HG03521 (cell line): ENCODE results near the gene OMP.

Experiments
- ATAC-seq: cut with Tn5 transposase; IDR thresholded peaks from one replicate; pipeline ENCODE4 v1.9.1; 2021; ENCODE audit warnings: mild to moderate bottlenecking, moderate library complexity; ENCODE audit not compliant: unreplicated experiment

Gene OMP

DNA sequence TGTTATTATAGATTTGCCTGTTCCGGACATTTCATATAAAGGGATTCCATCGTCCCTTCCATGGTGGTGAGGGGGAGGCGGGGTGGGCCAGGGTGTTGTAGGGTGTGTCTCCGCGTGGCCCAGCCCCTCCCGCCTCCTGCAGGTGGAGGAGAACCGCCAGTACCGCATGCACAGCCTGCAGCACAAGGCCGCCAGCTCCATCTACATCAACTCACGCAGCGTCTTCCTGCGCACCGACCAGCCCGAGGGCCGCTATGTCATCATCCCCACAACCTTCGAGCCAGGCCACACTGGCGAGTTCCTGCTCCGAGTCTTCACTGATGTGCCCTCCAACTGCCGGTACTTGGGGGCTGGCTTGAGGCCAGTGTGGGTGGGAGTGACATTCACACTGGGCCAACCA lies 17.9 kb downstream of the OMP start:
- no peak for ATAC-seq

DNA sequence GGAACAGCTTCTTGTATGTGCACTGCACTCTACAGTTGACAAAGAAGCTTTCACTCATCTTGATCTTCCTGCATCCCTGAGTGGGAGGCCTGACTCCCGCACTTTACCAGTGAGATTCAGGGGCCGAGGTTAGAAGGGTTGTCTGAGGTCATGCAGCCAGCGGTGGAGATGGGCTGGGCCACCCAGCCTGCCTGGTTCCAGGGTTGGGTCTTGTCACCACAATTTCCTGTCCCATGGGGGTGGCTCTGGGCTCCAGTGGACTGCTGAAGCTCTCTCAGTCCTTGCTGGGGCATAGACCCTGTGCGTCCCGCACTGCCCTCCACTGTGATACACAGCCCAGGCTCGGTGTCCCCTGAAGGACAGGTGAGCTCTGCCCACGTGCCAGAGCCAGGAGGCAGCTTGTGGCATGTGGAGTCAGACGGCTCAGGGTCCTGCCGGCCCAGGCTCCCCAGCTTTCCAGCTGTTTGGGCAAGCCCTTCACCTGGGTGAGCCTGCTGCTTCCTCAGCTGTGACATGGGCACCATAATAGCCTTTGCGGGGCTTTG lies 18.5 kb downstream of the OMP start:
- ATAC-seq = no peak

DNA sequence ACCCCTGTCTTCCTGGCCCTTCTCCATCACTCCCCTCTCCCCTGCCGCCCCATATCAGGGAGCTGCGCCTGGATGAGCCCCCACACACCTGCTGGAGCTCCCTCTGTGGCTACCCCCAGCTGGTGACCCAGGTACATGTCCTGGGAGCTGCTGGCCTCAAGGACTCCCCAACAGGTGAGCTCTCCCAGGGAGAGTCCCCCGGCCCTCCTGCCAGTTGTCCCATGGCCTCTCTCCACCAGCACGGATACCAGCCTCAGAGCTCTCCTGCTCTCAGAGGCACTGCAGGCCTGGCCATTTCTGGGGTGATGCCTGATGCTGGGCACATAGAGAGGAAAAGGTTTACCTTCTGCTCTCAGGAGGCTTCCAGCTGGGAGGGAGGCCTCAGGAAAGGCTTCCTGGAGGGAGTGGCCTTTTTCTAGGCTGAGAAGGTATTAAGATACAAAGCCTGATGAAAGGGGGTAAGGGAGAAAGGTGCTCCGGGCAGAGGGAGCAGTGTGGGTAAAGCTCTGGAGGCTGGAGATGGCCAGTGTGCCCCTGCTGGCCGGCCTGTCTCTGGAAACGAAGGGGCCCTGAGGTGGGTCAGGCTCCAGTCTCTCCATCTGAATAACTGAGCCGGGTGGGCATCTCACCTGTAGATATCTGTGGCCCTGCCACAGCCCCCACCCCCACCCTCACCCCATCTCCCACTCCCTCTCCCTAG lies 19.4 kb downstream of the OMP start:
- ATAC-seq = no peak

DNA sequence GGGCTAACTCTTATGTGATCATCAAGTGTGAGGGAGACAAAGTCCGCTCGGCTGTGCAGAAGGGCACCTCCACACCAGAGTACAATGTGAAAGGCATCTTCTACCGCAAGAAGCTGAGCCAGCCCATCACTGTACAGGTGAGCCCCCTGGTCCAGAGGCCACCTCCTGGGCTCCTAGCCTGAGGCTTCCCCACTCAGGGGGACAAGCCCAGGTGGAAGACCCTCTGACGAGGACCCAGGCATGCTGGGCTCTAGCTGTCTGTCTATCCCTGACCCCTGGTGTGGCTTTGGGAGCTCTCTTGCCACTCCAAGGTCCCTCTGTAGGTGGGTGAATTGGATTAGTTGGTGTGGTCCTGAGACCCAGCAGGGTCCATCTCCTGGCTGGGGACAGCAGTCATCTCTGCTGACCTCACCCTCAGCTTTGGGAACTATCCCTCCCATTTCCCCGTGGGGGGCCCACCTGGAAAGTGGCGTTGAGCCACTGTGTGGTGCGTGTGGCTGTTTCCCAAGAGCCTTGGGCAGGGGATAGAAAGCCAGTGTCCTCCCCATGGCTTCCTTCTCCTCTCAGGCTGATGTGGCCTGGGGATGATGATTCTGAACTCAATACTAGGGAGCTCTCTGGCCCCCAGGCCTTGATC lies 20.1 kb downstream of the OMP start:
- ATAC-seq = no peak

DNA sequence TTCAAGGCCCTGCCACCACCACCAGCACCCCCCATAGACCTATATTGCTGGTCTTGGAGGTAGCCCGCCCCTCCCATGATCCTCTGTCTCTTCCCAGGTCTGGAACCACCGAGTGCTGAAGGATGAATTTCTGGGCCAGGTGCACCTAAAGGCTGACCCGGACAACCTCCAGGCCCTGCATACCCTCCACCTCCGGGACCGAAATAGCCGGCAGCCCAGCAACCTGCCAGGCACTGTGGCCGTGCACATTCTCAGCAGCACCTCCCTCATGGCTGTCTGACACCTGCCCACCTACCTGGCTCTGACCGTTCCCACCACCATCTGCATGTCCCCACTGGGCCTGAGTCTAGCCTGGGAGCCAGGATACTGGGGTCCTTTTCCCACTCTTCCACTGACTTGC lies 21.0 kb downstream of the OMP start:
- no peak for ATAC-seq

DNA sequence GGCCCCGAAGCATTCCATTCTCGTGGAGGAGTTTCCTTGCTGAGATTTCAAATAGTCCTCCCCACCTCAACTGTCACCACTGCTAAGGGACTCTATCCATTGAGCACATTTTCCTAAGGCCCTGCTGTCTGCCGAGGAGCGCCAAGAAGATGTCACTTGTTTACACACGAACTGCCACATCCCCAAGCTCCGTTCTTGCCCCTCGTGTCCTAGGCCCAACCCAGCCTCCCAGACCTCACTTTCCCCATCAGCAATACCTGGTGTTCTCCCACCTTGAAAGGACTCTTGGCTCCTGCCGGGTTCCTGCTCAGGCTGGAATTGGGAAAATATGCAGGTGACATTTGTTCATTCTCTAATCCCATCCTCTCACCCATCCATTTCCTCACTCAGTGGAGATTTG lies 21.4 kb downstream of the OMP start:
- ATAC-seq = no peak

DNA sequence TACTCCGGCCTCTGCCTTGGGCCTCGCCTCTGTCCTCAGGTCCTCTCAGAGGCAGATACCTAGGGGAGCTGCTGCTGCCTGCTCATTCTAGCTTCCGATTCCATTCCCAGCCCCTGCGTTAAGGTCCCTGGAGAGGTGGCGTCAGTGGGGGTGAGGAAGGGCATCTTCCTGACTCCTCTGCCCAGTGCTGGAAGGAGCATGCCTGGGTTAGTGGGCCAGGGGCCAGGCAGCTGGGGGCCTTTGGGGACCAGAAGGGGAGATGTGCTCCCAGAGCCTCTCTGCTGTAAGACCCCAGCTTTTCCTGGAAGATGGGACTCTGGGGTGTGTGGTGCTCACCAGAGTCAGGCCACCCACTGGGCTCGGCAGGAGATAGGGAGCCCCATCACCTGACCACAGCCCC lies 21.8 kb downstream of the OMP start:
- ATAC-seq = no peak

DNA sequence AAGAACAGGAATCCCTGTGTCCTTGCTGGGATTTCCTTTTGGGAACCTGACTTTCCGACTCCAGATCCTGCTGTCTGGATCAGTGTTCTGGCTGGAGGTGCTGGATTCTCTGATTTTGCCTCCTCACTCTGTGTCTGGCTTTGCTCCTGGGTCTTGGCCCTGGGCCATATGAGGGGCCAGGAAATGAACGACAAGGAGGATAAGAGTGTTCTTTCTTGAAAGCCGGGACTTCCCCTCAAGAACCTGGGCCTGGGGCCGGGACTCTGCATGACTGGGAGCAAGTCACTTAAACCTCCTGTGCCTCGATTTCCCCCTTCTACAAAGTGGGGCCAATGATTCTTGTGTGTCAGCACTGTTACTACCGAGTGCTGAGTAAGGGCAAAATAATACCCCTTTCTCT lies 22.6 kb downstream of the OMP start:
- no peak for ATAC-seq

DNA sequence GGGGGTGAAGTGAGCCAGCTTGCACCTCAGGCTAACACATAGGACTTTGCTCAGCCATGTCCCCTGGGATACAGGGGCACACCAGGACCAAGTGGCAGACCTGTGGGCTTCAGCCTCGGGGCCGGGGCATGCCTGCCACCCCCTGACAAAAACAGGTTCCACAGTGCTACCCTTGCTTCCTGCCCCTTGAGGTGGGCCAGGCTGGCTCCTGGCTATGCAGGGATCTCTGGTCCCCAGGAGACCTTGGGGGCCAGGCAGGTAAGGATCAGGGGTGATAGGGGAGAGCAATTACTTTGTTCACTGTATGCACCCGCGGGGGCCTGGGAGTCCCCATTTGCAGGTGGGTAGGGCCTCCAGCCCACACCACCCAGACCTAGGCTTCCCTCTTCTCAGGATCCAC lies 23.1 kb downstream of the OMP start:
- ATAC-seq = no peak

DNA sequence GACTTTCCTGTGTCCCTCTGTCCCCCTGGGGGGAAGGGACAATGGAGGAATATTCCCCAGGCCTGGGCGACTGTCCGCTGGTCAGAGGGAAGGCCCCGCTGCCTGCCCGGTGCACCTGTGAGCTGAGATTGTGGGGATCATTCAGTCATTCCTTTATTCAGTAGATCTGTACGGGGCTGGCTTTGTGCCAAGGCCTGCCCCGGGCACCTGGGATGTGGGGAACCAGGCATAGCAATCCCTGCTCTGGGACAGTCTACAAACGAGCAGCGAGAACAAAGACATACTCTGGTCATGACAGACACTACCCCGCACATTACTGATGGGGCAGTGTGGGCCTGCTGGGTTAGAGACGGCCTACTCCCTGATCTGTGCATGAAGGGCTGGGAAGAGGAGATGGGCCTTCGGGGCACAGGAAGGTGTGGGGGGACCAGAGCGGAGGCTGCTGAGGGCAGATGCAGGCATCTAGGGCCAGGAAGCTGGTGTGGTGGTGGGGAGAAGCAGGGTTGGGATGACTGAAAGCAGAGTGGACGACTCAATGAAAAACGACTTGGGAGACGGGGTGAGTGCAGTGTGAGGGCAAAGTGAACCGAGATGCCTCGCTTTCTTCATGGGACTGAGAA lies 23.6 kb downstream of the OMP start:
- no peak for ATAC-seq

DNA sequence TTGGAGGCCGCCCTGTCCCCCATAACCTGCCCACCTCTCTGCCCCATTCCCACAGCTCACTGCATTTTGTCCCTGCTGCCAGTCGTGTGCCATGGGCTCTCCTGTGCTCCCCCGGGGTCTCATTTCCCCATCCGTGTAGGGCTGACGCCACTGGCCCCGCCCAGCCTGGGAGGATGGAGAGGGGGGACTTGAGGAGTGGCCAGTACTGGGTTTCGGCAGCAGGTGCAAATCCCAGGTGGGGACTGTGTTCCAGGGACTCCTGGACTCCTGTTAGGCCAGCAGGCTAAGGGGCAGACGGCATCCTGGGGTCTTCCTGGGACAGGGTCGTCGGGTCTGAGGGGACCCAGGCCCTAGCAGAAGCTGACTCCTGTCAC lies 24.2 kb downstream of the OMP start:
- ATAC-seq = no peak

DNA sequence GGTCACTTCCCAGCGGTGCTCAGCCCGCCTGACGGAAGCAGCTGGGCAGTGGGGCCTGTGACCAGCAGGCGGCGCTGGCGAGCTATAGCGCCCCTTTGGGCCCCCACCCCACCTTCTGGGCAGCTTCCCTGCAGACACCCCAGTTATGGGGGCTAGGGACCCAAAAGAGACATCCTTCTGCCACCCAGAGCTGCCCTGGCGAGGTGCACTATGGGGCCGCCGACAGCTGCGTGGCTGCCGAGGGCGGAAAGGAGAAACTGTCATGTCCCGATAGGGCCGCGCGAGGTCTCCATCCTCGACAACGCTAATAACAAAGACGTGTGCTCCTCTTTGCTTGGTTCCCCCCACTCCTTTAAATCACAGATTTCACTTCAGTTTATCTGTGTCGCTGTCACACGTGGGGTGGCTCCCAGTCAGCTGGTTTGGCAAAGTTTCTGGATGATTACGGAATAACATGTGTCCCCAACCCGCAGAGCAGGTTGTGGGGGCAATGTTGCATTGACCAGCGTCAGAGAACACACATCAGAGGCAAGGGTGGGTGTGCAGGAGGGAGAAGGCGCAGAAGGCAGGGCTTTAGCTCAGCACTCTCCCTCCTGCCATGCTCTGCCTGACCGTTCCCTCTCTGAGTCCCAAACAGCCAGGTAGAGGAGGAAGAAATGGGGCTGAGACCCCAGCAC lies 24.7 kb downstream of the OMP start:
- no peak for ATAC-seq

DNA sequence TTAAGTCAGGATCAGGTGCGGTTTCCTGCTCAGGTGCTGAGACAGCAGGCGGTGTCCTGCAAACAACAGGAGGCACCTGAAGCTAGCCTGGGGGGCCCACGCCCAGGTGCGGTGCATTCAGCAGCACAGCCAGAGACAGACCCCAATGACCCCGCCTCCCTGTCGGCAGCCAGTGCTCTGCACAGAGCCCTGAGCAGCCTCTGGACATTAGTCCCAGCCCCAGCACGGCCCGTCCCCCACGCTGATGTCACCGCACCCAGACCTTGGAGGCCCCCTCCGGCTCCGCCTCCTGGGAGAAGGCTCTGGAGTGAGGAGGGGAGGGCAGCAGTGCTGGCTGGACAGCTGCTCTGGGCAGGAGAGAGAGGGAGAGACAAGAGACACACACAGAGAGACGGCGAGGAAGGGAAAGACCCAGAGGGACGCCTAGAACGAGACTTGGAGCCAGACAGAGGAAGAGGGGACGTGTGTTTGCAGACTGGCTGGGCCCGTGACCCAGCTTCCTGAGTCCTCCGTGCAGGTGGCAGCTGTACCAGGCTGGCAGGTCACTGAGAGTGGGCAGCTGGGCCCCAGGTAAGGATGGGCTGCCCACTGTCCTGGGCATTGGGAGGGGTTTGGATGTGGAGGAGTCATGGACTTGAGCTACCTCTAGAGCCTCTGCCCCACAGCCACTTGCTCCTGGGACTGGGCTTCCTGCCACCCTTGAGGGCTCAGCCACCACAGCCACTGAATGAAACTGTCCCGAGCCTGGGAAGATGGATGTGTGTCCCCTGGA lies 25.5 kb downstream of the OMP start, which contains the start of gene MYO7A:
MYO7A (plus strand) TSS at position 327 of the 772 bp plus-strand sequence. CDS start 2,389 bp downstream, outside the sequence.
- ATAC-seq = no peak

DNA sequence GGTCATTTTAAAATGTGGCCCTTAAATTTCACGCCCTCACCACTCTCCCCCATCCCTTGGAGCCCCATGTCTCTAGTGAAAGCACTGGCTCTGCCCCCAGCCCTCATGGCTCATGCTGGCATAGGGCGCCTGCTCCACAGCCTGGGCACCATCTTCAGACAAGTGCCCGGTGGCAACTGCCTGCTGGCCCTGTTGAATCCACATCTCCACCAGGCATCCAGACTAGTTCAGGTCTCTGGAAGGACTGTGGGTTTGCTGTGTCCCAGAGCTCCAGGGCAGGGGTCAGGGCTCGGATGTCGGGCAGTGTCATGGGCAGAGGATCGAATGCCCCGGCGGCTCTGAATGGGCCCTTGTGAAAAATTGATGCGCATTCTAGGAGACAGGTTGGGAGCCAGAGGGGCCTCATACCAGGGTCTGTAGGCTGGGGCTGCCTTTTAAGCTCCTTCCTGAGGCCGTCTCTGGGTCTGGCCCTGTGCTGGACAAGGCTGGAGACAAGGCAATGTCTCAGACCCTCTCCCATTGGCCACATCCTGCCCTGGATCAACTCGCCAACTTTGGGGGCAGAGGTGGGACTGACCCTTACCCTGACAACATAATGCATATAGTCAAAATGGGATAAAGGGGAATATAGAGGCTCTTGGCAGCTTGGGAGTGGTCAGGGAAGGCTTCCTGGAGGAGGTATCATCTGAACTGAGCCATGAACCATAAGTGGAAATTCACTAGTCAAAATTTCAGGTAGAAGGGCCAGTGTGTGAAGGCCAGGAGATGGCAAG lies 26.6 kb downstream of the OMP start:
- no peak for ATAC-seq

DNA sequence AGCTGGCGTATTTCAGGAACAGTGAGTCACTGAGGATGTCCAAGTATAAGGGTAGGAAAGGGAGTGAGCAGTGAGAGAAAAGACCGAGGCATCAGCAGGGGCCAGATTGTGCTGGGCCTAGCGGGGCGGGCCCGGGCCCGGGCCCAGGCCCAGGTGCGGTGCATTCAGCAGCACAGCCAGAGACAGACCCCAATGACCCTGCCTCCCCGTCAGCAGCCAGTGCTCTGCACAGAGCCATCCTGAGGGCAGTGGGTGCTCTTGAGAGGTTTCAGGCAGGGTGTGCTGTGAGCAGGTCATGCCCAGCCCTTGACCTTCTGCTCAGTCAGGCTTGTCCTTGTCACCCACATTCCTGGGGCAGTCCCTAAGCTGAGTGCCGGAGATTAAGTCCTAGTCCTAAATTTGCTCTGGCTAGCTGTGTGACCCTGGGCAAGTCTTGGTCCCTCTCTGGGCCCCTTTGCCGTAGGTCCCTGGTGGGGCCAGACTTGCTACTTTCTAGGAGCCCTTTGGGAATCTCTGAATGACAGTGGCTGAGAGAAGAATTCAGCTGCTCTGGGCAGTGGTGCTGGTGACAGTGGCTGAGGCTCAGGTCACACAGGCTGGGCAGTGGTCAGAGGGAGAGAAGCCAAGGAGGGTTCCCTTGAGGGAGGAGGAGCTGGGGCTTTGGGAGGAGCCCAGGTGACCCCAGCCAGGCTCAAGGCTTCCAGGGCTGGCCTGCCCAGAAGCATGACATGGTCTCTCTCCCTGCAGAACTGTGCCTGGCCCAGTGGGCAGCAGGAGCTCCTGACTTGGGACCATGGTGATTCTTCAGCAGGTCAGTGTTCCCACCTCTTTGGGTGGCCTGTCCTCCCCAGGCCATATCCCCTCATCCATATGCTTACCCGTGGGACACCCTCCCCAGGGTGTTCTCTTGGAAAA lies 27.5 kb downstream of the OMP start:
- no peak for ATAC-seq

DNA sequence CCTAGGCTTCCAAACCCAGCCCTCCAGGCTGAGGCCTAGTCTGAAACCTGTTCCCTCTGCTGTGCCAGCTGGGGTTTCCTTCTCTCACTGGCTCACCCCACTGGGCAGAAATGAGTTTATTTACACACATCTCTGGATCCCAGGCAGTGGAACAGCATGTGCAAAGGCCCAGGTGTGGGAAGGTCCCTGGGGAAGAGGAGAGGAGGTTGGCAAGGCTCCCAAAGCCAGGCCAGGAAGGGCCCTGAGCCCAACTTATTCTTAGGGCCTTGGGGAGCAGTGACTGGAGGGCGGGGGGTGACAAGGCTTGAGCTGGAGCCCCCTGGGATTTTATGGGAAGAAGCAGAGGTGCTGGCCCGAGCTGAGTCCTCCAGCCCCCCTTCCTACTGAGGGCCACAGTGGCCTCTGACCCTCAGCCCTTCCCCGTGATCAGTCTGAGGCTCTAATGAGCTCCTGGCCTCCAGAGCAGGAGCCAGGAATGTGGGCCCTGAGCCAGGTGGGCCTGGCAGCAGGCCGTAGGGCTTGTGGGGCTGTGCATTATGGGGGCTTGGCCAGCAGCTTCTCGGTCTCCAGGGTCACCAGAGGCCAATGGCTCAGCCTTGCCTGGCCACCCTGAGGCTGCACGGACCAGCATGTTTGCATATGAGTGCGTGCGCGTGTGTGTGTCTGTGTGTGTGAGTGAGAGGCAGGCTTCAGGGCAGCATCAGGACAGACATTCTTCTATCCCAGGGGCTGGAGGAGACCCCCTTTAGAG lies 28.3 kb downstream of the OMP start:
- no peak for ATAC-seq

DNA sequence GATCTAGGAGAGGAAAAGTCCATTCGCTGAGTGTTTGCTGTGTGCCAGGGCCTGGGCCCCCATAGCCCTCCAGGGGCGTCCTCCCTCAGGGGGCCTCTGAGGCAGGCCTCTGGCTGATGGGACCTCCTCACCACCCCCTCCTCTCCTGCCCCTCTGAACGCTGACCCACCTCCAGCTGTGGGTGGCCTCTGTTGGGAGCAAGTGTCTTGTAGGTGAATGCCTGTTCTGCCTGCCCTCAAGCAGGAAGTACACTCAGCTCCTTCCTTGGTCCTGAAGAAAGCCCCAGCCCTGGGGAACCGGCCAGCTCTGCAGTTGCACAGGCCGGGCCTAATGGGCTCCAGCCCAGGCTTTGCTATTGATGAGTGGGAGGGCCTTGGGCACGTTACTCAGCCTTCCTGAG lies 28.9 kb downstream of the OMP start:
- ATAC-seq = no peak

DNA sequence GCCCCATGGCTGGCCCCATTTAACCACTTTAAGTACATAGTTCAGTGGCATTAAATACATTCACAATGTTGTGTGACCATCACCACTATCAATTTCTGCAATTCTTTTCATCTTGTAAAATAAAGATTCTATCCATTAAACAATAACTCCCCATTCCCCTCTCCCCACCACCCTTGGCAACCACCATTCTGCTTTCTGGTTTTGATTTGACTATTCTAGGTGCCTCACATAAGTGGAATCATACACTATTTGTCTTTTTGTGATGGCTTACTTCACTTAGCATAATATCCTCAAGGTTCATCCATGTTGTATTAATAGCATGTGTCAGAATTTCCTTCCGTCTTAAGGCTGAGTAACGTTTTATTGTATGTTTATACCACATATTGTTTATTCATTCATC lies 32.4 kb downstream of the OMP start:
- ATAC-seq = no peak
